ENCODE measurements around the gene KCNQ1. TPM values are rescaled to one million over a fixed set of nuclear protein-coding genes. Genes with fewer than 3 reads are reported as not detected.
A peak's percentile ranks its signal among the peaks of the same experiment; 100 is the strongest.

KCNQ1 gene
- total and polyA plus RNA-seq, 2 of the 13 experiments (the other 11 are each of a cell fraction or from before 2014, with no cell fraction given), result 0.02 to 0.08 TPM

GRCh38 chr11:2731130-2732125 lies 286.6 kb downstream of the KCNQ1 start (continued):
- TF ChIP-seq PRDM15 (CRISPR knock-in tag; IDR thresholded peaks at IDR 0.05), result 0 out of 2 replicates have a peak, but pooled peaks have one; percentile 44
- peak; percentile 35 for TF ChIP-seq ZNF687 (CRISPR knock-in tag; IDR thresholded peaks at IDR 0.05)
- no peak for TF ChIP-seq SAP130 (CRISPR knock-in tag; IDR thresholded peaks at IDR 0.05; ENCODE audit: low read depth)
- TF ChIP-seq FUBP1 (CRISPR knock-in tag; IDR thresholded peaks at IDR 0.05; ENCODE audit: borderline replicate concordance), result no peak
- TF ChIP-seq ZBTB46 (CRISPR knock-in tag; IDR thresholded peaks at IDR 0.05; ENCODE audit: borderline replicate concordance), result no peak
- TF ChIP-seq AKAP8 (CRISPR knock-in tag; IDR thresholded peaks at IDR 0.05), result peak; percentile 92; the same call in 1 of the 2 replicates
- TF ChIP-seq ZNF383 (CRISPR knock-in tag; IDR thresholded peaks at IDR 0.05; ENCODE audit: borderline replicate concordance), result 0 out of 2 replicates have a peak, but pooled peaks have one; percentile 57
- TF ChIP-seq YEATS2 (CRISPR knock-in tag; IDR thresholded peaks at IDR 0.05; ENCODE audit: borderline replicate concordance), result no peak
- no peak for TF ChIP-seq JUND (CRISPR knock-in tag; IDR thresholded peaks at IDR 0.05)
- peak; percentile 19; the same call in 1 of the 2 replicates for TF ChIP-seq PHF20 (CRISPR knock-in tag; IDR thresholded peaks at IDR 0.05)
- peak; percentile 42; the same call in 1 of the 2 replicates for TF ChIP-seq UBTF (CRISPR knock-in tag; IDR thresholded peaks at IDR 0.05)

Data from HepG2 (cell line).